Measurements from ENCODE around the gene BRD2.

The BRD2 gene

GRCh38 chr6:32984622-32985389, 16.4 kb downstream of the BRD2 start:
- DNase-seq (ENCODE audit: extremely low read depth in 1 of 2, low read depth in 1 of 2) = peak; percentile 78 to 88

DNA sequence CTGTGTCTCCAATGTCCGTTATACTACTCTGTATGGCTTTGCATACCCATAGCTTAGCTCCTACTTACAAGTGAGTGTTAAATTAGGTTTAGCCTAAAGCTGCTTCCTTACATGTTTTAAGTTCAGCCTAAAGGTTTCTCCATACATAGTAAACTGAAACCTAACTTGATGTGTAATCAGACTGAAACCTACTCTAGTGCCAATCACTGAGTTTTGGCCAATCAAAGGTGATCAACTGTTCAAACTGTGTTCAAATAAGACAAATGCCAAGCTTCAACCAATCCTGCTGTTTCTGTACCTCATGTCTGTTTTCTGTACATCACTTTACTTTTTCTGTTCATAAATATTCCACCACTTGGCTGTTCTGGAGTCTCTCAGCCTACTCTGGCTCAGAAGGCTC, 21.0 kb downstream of the BRD2 start:
- DNase-seq (ENCODE audit: extremely low read depth in 1 of 2, low read depth in 1 of 2) = no peak

DNA sequence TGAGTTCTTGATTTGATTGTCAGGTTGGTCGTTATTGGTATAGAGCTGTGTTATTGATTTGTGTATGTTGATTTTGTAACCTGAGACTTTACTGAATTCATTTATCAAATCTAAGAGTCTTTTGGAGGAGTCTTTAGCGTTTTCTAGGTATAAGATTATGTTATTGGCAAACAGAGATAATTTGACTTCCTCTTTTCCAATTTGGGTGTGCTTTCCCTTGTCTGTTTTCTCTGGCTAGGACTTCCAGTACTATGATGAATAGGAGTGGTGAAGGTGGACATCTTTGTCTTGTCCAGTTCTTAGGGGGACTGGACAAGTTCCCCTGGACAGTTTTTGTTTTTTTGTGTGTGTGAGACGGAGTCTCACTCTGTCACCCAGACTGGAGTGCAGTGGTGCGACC, 23.6 kb downstream of the BRD2 start:
- DNase-seq (ENCODE audit: extremely low read depth in 1 of 2, low read depth in 1 of 2) = no peak

DNA sequence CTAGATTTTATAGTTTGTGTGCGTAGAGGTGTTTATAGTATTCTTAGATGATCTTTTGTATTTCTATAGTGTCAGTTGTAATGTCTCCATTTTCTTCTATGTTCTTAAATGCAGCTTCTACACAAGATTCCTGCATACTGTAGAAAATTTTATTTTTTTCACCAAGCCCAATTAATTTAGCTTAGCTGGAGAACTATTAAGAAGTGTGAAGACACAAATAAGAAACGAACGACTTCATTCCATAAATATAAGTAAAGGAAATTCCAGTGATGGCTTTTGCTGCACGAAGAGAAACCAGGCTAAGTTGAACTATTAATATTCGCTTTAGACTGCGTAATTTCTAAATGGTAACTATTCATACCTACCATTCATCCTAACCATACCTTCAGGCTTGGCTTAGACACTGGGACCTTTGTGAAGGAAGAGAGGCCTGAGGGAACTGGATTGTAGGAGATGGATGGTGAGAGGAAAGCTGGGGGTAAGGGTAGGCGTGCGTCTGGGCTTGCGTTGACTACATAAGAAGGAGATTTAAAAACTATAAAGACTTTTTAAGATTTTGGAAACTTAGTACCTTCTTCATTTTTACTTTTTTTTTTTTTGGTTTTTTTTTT, 25.1 kb downstream of the BRD2 start:
- no peak for DNase-seq (ENCODE audit: extremely low read depth in 1 of 2, low read depth in 1 of 2)

- DNase-seq (ENCODE audit: extremely low read depth in 1 of 2, low read depth in 1 of 2) = no peak
Observed at GRCh38 chr6:32995448-32995847, 27.1 kb downstream of the BRD2 start.

GRCh38 chr6:33000055-33000454, 31.7 kb downstream of the BRD2 start:
- DNase-seq (ENCODE audit: extremely low read depth in 1 of 2, low read depth in 1 of 2) = no peak

DNA sequence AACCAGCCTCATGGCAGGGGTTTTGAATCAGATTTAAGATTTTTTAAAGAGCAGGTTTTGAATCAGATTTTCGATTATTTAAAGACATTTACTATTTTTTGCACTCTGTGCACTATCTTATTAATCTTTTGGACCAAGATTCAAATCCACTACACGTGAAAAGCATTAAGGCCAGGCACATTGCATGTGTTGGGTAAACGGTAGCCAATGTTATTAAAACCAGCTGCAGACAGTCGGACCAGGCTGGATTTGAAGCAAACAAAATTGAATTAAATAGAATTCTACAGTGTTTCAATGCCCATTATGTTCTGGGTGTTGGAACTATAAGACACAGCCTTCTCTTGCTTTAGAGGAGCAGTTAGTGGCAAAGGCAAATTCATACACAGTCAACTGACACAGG, 33.3 kb downstream of the BRD2 start:
- DNase-seq (ENCODE audit: extremely low read depth in 1 of 2, low read depth in 1 of 2) = no peak

GRCh38 chr6:33004940-33005339, 36.5 kb downstream of the BRD2 start:
- no peak for DNase-seq (ENCODE audit: extremely low read depth in 1 of 2, low read depth in 1 of 2)

- DNase-seq (ENCODE audit: extremely low read depth in 1 of 2, low read depth in 1 of 2) = no peak
Observed at GRCh38 chr6:33007831-33008400, 39.5 kb downstream of the BRD2 start.

DNA sequence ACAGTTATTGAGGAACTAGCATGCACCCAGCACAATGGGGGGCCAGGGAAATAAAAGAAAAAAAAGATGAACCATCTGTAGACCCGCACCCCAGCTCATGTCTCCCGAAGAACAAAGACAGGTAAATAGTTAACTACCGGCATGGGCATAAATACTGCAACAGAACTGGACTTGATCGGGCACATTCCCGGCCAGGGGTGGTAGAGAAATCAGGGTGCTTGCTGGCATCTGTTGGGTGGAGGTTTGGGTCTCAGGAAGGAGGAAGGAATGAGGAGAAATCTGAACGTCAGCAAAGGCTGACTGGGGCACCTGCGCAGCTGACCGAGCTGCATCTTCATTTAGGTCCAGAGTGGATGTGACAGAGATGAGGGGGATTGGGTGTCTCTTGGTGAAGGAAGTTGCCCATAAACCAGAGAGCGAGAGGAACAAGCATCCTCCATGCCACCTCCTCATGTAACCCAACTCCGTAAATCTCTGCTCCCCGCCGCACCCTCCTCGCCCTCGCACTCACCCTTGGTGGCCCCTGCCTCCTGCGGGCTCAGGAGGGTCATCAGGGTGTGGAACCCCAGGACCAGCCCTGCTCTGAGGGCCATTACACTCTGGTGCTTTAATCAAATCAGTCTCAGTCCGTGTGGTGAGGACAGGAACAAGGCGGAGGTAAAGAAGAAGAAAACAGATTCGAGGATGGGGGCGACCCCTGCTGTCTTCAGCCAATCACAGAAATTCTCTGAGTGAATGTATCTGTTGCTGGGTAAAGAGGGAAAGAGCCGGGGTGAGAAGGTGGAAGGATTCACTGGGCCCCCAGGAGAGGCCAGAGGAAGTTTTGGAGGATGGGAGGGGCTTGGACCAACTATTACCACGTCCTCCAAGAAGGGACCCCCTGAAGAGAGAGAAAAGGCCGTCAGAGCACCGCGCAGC, 40.8 kb downstream of the BRD2 start, which contains the start of gene HLA-DOA:
Gene HLA-DOA, minus strand, starts transcription at position 648 of the 918 bp plus-strand sequence.
- peak; percentile 19 to 21 for DNase-seq (ENCODE audit: extremely low read depth in 1 of 2, low read depth in 1 of 2)

- no peak for DNase-seq (ENCODE audit: extremely low read depth in 1 of 2, low read depth in 1 of 2)
Observed at GRCh38 chr6:33010356-33010755, 42.0 kb downstream of the BRD2 start.

DNA sequence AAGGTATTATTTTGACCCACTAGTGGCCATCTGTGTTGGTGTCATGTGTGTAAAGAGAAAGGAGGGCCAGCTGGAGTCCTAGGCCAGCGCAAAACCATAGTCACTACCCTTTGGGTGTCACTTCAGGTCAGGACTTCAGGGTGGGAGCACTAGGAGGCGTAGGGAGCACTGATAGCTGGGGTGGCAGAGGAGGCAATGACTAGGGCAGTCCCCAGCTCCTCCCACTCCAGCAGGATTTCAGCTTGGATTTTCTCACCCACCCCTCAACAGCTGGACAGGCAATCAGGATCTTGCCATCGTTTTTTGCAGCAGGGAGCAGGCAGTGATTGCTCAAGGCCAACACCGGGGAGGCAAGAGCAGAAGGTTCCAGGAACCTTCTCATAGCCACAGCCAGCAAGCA, 45.2 kb downstream of the BRD2 start:
- no peak for DNase-seq (ENCODE audit: extremely low read depth in 1 of 2, low read depth in 1 of 2)

DNA sequence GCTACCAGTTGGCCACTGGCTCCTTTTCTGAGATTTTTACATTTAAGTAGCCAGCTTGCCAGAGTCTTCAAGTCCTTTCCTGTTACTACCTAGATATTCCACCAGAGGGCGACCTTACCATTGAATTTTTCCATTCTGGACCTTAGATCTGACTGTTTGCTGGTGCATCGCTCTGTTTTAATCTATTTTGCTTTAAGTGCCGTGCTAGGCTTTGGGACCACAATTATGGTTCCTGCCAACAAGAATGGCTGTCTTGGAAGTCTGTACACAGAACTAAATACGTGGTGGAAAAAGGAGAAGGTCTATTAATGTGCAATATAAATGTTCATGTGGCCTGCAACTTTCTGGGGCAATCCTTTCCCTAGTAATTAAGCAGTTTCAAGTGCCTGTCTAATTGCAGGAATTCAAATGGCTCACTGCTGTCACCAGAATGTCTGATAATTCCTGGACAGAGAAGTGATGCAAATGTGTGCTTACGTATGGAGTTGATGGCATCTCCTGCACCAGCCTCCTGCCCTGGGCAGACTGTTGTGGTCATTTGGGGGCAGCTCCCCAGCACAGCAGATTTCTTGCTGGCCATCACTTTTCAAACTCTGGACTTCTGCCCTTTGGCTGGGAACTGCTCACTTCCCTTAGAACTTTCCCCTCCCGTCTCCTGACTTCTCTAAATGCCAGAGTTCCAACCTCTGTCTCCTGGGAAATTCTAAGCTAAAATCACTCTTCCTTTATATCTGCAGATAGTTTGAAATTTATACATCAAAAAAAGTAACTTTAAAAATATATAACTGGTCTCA, 46.6 kb downstream of the BRD2 start:
- no peak for DNase-seq (ENCODE audit: extremely low read depth in 1 of 2, low read depth in 1 of 2)

GRCh38 chr6:33015798-33016197, 47.4 kb downstream of the BRD2 start:
- no peak for DNase-seq (ENCODE audit: extremely low read depth in 1 of 2, low read depth in 1 of 2)

GRCh38 chr6:33017018-33017417, 48.6 kb downstream of the BRD2 start:
- DNase-seq (ENCODE audit: extremely low read depth in 1 of 2, low read depth in 1 of 2) = no peak

- no peak for DNase-seq (ENCODE audit: extremely low read depth in 1 of 2, low read depth in 1 of 2)
Observed at GRCh38 chr6:33017694-33018353, 49.4 kb downstream of the BRD2 start.

- DNase-seq (ENCODE audit: extremely low read depth in 1 of 2, low read depth in 1 of 2) = no peak
Observed at GRCh38 chr6:33018418-33018817, 50.0 kb downstream of the BRD2 start.

GRCh38 chr6:33018904-33019303, 50.5 kb downstream of the BRD2 start:
- DNase-seq (ENCODE audit: extremely low read depth in 1 of 2, low read depth in 1 of 2) = no peak

DNA sequence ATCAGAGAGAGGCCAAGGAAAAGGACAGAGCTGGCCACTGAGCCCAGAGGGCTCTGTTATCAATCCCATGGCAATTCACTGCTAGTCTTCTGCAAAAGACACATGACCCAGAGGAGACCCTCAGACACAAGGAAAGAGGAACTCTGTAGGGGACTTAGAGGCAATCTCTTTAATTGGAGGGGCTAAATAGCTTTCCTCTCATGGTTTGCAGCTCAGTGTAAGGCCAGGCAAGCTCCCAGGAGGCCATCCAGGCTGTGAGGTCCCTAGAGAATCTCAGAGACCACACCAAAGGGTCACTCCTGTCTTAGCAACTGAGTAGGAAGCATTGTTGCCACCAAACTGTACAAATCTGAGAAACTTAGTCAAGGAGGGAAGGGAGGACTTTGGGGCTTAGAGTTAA, 51.0 kb downstream of the BRD2 start:
- DNase-seq (ENCODE audit: extremely low read depth in 1 of 2, low read depth in 1 of 2) = no peak

GRCh38 chr6:33021917-33022316, 53.5 kb downstream of the BRD2 start:
- no peak for DNase-seq (ENCODE audit: extremely low read depth in 1 of 2, low read depth in 1 of 2)

All from activated CD8-positive, alpha-beta memory T cell treated with anti-CD3 and anti-CD28 coated beads for 1 hour (primary cell).